HG03469 (cell line): Measurements from ENCODE around the gene SERTM2.

ENCODE experiments used
- ATAC-seq: cut with Tn5 transposase; IDR thresholded peaks from one replicate; pipeline ENCODE4 v1.9.1; 2021; ENCODE audit warnings: mild to moderate bottlenecking, moderate library complexity, moderate number of reproducible peaks; ENCODE audit not compliant: unreplicated experiment

SERTM2 gene

GRCh38 chrX:111555406-111555958, 44.0 kb downstream of the SERTM2 start:
- ATAC-seq = no peak

- no peak for ATAC-seq
These were observed 49.4 kb downstream of the SERTM2 start for GRCh38 chrX:111560801-111561200.

GRCh38 chrX:111561851-111562250, 50.4 kb downstream of the SERTM2 start:
- ATAC-seq = no peak

- no peak for ATAC-seq
These were observed 56.3 kb downstream of the SERTM2 start for GRCh38 chrX:111567542-111568255.

GRCh38 chrX:111568354-111568753, 56.9 kb downstream of the SERTM2 start:
- ATAC-seq = no peak

- no peak for ATAC-seq
These were observed 57.4 kb downstream of the SERTM2 start for GRCh38 chrX:111568817-111569216.
